Stimulated activated CD8-positive, alpha-beta memory T cell treated with anti-CD3 and anti-CD28 coated beads, Interleukin-15, amount 100 ng/mL, for 1 hour (primary cell): ENCODE results near the gene CH25H.
"Not testable (repeated sequence)": the region's sequence is repeated elsewhere in the genome, so short reads cannot be mapped to it uniquely, and the experiment has no call there.

Experiments
- DNase-seq: peaks from one replicate; pipeline ENCODE4 v3.0.0-alpha.2; 2020; ENCODE audit warnings: low read depth

Gene CH25H

DNA sequence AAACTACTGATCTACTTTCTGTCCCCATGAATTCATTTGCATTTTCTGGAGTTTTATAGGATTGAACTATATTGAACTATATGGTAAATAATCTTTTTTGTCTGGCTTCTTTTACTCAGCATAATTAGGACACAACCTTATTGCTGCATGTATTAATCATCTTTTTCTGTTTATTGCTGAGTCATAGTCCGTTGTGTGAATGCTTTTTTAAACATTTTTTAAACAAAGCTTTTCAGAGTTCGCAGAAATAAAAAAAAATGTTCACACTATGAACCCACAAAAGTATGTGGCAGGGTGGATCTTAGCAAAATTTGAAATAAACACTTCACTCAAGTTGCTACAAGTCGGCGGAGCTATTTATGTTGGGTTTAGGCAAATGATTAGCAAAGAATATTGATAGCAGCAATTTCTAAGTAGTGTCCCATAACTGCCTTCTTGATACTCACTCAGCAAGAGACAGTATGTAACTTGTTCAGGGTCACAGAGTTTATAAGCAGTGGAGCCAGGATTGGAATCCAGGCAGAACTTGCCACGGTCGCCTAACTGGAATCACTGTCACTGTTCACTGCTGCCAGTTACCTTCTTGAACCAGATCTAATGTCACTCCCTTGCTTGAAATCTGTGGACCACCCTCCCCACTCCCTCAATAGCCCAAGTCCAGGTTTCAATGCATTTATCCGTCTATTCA lies 5.6 kb downstream of the CH25H start:
- DNase-seq = no peak

DNA sequence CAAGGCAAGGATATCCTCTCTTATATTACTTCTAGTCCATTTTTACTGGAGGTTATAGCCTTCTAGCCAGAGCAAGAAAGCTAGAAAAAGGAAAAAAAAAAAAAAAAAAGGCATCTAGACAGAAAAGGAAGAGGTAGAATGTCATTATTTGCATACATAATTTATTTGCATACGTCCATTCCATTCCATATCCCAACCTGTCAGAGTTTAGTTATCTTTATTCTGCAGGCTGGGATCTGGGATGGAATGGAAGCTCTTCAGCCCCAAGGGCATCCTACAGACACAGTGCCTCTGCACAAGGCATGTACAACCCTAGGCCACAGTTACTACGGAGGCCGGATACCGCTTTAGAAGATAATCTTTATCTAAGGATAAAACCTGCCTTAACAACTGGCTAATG lies 9.6 kb downstream of the CH25H start:
- DNase-seq = no peak

DNA sequence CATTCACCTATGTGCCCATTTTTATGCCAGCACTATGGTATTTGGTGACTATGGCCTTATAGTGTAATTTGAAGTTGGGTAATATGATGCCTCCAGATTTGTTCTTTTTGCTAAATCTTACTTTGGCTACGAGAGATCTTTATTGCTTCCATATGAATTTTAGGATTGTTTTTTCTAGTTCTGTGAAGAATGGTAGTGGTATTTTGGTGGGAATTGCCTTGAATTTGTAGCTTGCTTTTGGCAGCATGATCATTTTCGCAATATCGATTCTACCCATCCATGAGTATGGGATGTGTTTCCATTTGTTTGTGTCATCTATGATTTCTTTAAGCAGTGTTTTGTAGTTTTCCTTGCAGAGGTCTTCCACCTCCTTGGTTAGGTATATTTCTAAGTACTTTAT lies 15.8 kb downstream of the CH25H start:
- not testable (repeated sequence) for DNase-seq

GRCh38 chr10:89189211-89189734 lies 17.8 kb downstream of the CH25H start:
- DNase-seq = no peak

GRCh38 chr10:89185658-89186057 lies 21.5 kb downstream of the CH25H start:
- DNase-seq = no peak

- no peak for DNase-seq
Observed at GRCh38 chr10:89184638-89185037, 22.5 kb downstream of the CH25H start.

DNA sequence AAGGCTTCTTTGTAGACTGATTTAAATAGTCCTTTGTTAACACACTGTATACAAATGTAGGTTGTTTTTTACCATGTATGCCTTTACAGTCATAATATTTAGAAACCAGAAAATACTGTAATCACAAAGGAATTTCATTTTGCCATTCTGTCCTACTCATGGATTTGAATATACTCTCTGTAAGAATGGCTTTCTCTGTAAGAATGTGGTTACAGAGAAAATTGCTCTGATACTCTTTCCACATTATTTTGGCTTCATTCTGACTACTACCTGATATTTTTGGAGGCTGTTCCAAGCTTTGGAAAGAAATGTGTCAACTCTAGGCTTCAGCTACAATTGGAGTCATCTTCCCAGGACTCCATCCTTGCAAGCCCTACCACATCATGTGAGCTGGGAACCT lies 23.5 kb downstream of the CH25H start:
- no peak for DNase-seq

- DNase-seq = no peak
Observed at GRCh38 chr10:89182894-89183293, 24.2 kb downstream of the CH25H start.

DNA sequence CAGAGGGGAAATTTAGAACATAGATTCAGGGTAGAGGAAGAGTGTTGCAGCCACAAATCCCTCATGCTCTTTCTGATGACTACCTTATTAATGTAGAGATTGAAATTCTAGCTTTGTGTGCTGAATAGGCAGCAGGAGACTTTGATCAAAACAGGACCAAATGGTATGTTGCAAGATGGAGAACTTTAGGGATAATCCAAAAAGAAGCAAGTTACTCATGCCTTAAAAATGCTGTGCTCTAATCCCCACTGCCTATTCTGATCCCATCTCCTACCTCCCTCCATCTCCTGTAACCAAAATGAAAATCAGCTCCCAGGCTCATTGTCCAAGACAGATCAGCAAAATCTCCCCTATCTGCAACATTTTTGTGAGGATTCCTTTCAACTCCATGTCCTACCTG lies 31.3 kb downstream of the CH25H start:
- DNase-seq = no peak

DNA sequence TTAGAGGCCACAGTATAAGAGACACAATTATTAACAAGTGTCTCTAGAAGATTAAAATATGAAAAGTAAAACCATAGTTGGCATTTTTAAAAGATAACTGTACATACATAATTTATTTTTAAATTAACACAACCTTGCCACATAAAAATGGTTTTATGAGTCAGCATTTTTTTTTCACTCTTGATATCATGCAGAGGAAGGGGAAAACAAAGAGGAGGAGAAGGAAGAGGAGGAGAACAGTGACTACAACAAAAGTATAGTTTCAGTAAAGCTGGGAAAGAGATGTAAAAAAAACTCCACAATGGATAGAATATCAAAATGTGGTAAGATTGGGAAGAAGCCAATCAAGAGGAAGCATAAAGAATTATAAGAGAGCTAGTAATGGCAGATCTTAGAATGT lies 34.0 kb downstream of the CH25H start:
- no peak for DNase-seq

DNA sequence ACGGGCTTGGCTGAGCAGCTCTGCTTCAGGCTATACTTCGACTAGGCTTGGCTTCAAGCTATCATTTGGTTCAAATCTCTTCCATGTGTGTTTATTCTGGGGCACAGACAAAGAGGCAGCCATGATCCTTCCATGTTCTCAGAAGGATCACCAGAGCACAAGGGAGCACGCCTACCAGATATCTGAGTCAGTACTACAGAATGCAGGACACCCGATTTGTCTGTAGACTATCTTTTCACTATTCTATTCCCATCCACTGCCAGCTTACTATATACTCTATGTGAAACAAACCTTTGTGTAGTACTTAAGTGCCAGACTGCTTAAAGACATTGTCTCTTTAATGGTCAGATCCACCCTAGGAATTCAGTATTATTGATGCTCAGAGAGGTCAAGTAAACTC lies 35.1 kb downstream of the CH25H start:
- DNase-seq = no peak

DNA sequence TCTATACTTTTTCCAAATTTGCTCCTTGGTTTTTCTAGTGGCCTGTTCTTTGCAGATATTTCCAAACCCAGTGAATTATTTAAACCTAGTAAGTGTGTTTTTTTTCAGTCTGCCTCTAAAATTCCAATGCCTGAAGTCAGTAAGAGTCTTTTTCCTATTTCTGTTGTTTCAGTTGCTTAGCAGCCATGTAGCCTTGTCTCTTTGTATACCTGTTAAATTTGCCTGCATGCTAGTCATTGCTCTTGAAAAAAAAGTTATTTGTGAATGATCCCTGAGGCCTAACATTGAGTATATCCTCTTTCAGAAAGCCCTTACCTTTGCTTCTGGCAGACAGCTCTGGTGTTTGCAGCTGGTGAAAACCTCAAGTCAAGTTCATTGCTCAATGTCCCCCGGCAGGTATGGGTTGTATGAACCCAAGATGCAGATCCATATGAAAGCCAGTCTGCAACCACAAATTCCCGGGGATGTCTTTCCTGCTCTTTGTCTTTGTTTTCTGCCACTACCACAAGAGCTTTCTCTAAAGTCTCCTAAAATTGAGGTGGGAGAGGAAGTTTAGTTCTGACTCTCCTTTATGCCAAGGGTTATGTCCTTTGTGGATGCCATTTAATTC lies 35.7 kb downstream of the CH25H start:
- no peak for DNase-seq

DNA sequence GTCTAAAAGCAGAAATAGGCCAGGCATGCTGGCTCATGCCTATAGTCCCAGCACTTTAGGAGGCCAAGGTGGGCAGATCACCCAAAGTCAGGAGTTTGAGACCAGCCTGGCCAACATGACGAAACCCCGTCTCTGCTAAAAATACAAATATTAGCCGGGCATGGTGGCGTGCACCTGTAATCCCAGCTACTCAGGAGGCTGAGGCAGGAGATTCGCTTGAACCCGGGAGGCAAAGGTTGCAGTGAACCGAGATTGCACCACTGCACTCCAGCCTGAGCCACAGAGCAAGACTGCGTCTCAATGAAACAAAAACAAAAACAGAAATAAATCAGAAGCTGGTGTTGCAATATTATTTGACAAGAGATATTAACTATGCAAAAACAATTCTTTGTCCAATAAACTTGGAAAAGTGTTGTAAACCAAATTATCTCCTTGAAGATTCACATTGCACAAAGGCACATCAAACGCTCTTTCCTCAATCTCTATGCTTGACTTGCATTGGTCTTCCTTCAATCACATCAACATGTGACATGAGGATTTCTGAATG lies 38.7 kb downstream of the CH25H start:
- DNase-seq = not testable (repeated sequence)

DNA sequence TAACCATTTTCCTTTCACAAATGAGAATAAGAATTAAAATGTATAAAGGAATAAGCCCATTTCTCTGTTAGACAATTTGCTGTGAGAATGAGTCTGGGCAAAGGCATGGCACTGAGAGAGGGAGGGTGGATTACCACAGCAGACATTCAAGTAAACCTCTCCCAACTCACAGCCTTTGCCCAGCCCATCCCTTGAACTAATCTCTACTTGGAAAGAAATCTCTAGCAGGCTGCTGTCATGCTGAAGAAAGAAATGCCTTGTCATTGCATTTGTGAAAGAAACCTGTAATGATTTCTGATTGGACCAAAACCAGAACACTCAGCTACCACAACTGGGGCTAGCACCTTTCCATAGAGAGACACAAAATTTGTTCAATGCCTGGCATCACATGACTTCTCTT lies 39.2 kb downstream of the CH25H start:
- no peak for DNase-seq

DNA sequence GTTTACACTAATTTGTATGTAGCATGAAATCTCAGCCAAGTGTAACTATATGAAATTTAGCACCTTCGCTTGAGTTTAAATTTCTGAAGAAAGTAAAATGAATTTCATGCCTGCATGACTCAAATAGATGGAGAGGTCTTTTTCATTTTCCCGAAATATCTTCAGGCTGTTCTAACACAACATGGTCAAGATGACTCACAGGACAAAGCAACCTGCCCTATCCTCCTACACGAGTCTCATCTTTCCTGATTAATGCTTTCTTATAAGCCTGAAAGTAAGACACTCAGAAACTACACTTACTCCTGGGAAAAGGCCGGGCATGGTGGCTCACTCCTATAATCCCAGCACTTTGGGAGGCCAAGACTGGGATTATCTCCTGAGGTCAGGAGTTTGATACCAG lies 41.2 kb downstream of the CH25H start:
- no peak for DNase-seq

- no peak for DNase-seq
Observed at GRCh38 chr10:89164920-89165319, 42.2 kb downstream of the CH25H start.

DNA sequence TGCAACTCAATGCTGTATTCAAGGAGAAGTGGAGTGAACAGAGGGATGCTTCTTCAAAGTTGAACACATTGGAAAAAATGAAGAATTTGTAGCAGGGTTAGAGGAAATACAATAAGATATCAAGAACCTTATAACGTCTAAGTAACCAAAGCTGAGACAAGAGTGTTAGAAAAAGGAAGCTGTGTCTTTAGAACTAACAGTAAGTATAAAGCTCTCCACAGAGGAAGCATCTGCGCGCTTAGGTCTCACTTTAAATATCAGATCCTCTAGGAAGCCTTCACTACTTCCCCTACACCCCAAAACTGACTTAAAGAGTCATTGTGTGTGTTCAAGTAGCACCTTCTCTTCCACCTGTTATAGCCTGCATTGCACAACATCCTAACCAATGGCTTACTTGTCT lies 43.0 kb downstream of the CH25H start:
- DNase-seq = no peak

GRCh38 chr10:89163265-89163995 lies 43.7 kb downstream of the CH25H start:
- peak; percentile 2 for DNase-seq

- no peak for DNase-seq
Observed at GRCh38 chr10:89162596-89162995, 44.5 kb downstream of the CH25H start.

DNA sequence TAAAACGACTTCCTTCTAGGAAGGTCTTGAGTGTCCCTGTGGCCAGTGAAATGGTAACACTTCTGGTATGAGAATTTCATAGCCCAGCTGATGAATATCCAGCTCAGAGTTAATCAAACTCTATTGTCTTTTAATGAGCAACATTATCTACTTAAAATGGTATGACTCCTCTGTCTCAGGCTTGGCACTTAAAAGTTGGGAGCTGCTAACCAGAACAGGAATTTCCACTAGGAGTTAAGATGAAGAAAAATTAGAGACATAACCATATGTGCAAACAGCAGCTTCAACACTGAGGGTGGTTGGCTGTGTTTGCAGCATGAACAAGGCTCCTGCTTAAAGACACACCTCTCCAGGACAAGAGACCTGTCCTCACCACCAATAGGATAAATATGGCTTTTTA lies 46.8 kb downstream of the CH25H start:
- DNase-seq = no peak

DNA sequence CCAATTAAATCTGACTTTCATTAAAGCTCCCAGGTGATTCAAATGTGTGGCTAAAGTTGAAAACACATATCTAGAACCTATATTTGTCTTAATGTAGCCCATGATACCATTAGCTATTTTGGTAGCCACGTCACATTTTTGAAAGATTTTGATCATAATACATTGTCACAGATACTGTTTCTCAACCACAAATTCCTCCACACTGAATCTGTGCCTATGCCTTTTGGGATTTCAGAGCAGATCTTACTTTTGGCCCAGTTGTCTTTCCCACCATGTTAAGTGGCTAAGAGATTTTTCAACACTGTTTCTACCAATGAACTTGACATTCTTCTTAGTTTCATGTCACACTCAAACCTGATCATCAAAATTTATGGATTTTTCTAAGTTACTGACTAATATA lies 47.4 kb downstream of the CH25H start:
- no peak for DNase-seq

DNA sequence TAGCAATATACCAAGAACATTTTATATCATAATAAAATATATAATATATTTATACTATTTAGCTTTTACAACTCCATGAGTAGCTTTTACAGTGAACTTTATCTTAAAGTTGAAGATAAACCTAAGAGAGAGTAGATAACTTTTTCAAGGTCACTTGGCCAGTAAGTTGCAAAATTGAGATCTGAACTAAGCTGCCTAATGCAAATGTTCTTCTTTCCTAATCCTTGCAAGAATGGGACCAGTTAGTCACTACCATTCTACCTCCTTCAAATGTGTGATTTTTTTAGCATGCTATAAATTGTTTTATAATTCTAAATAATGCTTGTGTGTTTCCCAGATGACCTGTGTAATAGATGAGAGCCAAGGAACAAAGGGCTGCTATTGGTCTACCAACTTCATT lies 47.8 kb downstream of the CH25H start:
- no peak for DNase-seq

DNA sequence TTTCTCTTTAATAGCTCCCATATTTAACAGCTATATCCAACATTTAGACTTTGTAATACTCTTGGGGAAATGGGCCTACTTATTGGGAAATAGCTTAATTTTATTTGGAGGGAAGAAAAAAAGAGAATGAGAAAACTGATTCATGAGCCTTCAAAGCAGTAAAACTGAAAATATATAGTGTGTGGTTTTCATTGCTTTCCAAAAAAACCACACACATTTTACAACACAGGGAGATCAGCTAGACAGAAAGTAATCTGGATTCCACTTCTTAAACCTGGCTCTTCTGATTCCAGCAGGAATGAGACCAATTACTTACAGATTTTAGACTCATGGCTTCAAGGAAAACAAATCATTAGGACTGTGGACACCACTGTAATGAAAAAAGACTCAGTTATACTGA lies 48.7 kb downstream of the CH25H start:
- DNase-seq = no peak
